Esophagus muscularis mucosa (tissue), 4 donors: ENCODE data around the gene LYZL4. TPM values are rescaled to one million over a fixed set of nuclear protein-coding genes. Genes with fewer than 3 reads are reported as not detected.

ENCODE experiments used
- DNase-seq: peaks from one replicate; pipeline ENCODE4 v3.0.0-alpha.2; 2017; ENCODE audit errors: extremely low spot score
- H3K27ac ChIP-seq, 4 donors: fragments of 200-600 bp; sonication (generic); replicated peaks in 1 of 4; 1 replicate in 3 of 4; 2 replicates in 1 of 4; pipeline ENCODE4 v1.5.1; 2016 to 2019; ENCODE audit warnings: mild to moderate bottlenecking in 1 of 4
- H3K27me3 ChIP-seq, 4 donors: fragments of 200-600 bp; sonication (generic); one replicate each; pipeline versions ENCODE4 v1.5.1 to v1.6.0; 2016 to 2019
- H3K36me3 ChIP-seq, 4 donors: fragments of 200-600 bp; sonication (generic); one replicate each; pipeline ENCODE4 v1.5.1; 2016 to 2019
- H3K4me1 ChIP-seq, 4 donors: fragments of 200-600 bp; sonication (generic); one replicate each; pipeline ENCODE4 v1.5.1; 2016 to 2019
- H3K4me3 ChIP-seq, 4 donors: fragments of 200-600 bp; sonication (generic); 1 replicate in 2 of 4; 2 replicates in 2 of 4; pipeline ENCODE4 v1.5.1; 2016 to 2019; ENCODE audit warnings: mild to moderate bottlenecking in 4 of 4, moderate library complexity in 1 of 4
- H3K9me3 ChIP-seq, 4 donors: fragments of 200-600 bp; sonication (generic); 1 replicate in 3 of 4; 2 replicates in 1 of 4; pipeline ENCODE4 v1.5.1; 2016 to 2019
- EP300 ChIP-seq: sonication (generic); formaldehyde crosslinking; IDR thresholded peaks from one replicate; pipeline ENCODE4 v1.6.1; 2017; ENCODE audit warnings: antibody characterized with exemption
- POLR2A ChIP-seq: fragments of 450-650 bp; IDR thresholded peaks from one replicate; pipeline ENCODE4 v1.6.1; 2017; ENCODE audit warnings: antibody characterized with exemption, moderate library complexity, mild to moderate bottlenecking, low read depth
- POLR2AphosphoS5 ChIP-seq, 2 donors: sonication (generic); formaldehyde crosslinking; IDR thresholded peaks; one replicate each; pipeline ENCODE4 v1.6.1; 2017; ENCODE audit warnings: antibody characterized with exemption in 2 of 2
- WGBS: methylation state at CpG from one replicate; pipeline ENCODE4 v1.1.5; 2018; 5-methylcytosine and 5-hydroxymethylcytosine counted together
- intact Hi-C: fragments of 100-400 bp; cut with DNase I; formaldehyde crosslinking; loops from one replicate; pipeline ENCODE4 v1.15.1; 2023
- total RNA-seq, 4 donors: library from RNA; depleted of rRNA; stranded (reverse); fragments of >200 nt; gene quantifications; one replicate each; pipeline versions ENCODE4 v1.1.0 to v1.2.1, GENCODE V29; 2016
- TF ChIP-seq, protein P1 (sequence below), 3 experiments: fragments of 200-600 bp in 2 of 3; fragments of 450-650 bp in 1 of 3; sonication (generic) in 2 of 3; IDR thresholded peaks; one replicate each; pipeline ENCODE4 v1.5.1; 2017 to 2019; ENCODE audit warnings: antibody characterized with exemption in 3 of 3, mild to moderate bottlenecking in 2 of 3, moderate library complexity in 1 of 3

Gene LYZL4
- total RNA-seq, 4 donors from 2014 or later: not detected

DNA sequence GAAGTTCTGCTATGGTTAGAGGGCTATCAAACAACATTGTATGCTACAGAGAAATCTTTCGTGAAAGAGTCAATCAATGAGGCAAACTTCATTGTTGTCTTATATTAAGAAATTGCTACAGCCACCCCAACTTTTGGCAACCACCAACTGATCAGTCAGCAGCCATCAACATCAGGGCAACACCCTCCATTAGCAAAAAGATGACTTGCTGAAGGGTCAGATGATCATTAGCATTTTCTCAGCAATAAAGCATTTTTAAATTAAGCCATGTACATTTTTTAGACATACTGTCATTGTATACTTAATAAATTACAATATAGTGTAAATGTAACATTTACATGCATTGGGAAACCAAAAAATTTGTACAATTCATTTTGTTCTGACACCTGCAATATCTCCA is 53.1 kb downstream of the LYZL4 start:
- WGBS: 94% methylated on average over 1 of the region's 1 CpG
- H3K27ac ChIP-seq: no peak overlapping the region
- H3K9me3 ChIP-seq: peaks cover 0 to 3% (median 0%) of the 10 kb centered on the region in 4 donors
- H3K4me3 ChIP-seq: no peak overlapping the region
- no peaks in the 10 kb centered on the region for H3K27me3 ChIP-seq
- no peaks in the 10 kb centered on the region for H3K36me3 ChIP-seq
- H3K4me1 ChIP-seq: no peaks in the 10 kb centered on the region
- TF ChIP-seq POLR2A (no peak), POLR2AphosphoS5 (IDR thresholded peaks at IDR 0.05) (no peak), EP300 (no peak)
- TF ChIP-seq, protein P1, sequence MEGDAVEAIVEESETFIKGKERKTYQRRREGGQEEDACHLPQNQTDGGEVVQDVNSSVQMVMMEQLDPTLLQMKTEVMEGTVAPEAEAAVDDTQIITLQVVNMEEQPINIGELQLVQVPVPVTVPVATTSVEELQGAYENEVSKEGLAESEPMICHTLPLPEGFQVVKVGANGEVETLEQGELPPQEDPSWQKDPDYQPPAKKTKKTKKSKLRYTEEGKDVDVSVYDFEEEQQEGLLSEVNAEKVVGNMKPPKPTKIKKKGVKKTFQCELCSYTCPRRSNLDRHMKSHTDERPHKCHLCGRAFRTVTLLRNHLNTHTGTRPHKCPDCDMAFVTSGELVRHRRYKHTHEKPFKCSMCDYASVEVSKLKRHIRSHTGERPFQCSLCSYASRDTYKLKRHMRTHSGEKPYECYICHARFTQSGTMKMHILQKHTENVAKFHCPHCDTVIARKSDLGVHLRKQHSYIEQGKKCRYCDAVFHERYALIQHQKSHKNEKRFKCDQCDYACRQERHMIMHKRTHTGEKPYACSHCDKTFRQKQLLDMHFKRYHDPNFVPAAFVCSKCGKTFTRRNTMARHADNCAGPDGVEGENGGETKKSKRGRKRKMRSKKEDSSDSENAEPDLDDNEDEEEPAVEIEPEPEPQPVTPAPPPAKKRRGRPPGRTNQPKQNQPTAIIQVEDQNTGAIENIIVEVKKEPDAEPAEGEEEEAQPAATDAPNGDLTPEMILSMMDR (IDR thresholded peaks at IDR 0.05): no peak
- intact Hi-C loops: no loop called here
- DNase-seq: no peak

- H3K4me1 ChIP-seq: no peaks in the 10 kb centered on the region
- intact Hi-C loops: no loop called here
- no peaks in the 10 kb centered on the region for H3K36me3 ChIP-seq
- no peak overlapping the region for H3K4me3 ChIP-seq
- H3K27me3 ChIP-seq: no peaks in the 10 kb centered on the region
- no peak overlapping the region for H3K27ac ChIP-seq
- DNase-seq: no peak
- no peak for TF ChIP-seq EP300
- no peak for TF ChIP-seq POLR2A
- TF ChIP-seq, protein P1 (IDR thresholded peaks at IDR 0.05): no peak
- TF ChIP-seq POLR2AphosphoS5 (IDR thresholded peaks at IDR 0.05): no peak
- H3K9me3 ChIP-seq: peaks cover 0 to 3% (median 0%) of the 10 kb centered on the region in 4 donors
These were observed 54.8 kb downstream of the LYZL4 start for GRCh38 chr3:42355612-42356011.

- intact Hi-C loops: no loop called here
- DNase-seq: no peak
- no peaks in the 10 kb centered on the region for H3K4me1 ChIP-seq
- H3K4me3 ChIP-seq: no peak overlapping the region
- no peak overlapping the region for H3K27ac ChIP-seq
- no peaks in the 10 kb centered on the region for H3K36me3 ChIP-seq
- H3K27me3 ChIP-seq: no peaks in the 10 kb centered on the region
- peaks cover 0 to 3% (median 0%) of the 10 kb centered on the region in 4 donors for H3K9me3 ChIP-seq
- TF ChIP-seq, protein P1 (IDR thresholded peaks at IDR 0.05): no peak
- TF ChIP-seq EP300: no peak
- TF ChIP-seq POLR2AphosphoS5 (IDR thresholded peaks at IDR 0.05): no peak
- TF ChIP-seq POLR2A: no peak
These were observed 56.8 kb downstream of the LYZL4 start for GRCh38 chr3:42353631-42354030.

GRCh38 chr3:42351207-42351606 is 59.2 kb downstream of the LYZL4 start:
- no peaks in the 10 kb centered on the region for H3K36me3 ChIP-seq
- no peaks in the 10 kb centered on the region for H3K27me3 ChIP-seq
- TF ChIP-seq EP300 (no peak), POLR2AphosphoS5 (IDR thresholded peaks at IDR 0.05) (no peak), POLR2A (no peak)
- TF ChIP-seq, protein P1 (IDR thresholded peaks at IDR 0.05): no peak
- no peak overlapping the region for H3K27ac ChIP-seq
- WGBS: 13% methylated on average over 2 of the region's 2 CpGs
- H3K4me1 ChIP-seq: no peaks in the 10 kb centered on the region
- H3K4me3 ChIP-seq: no peak overlapping the region
- intact Hi-C loops: no loop called here
- no peak for DNase-seq
- peaks cover 0 to 3% (median 0%) of the 10 kb centered on the region in 4 donors for H3K9me3 ChIP-seq

GRCh38 chr3:42349765-42350594 is 60.4 kb downstream of the LYZL4 start:
- intact Hi-C loops: no loop called here
- 82% methylated on average over 7 of the region's 7 CpGs for WGBS
- TF ChIP-seq, protein P1 (IDR thresholded peaks at IDR 0.05): no peak
- TF ChIP-seq EP300 (no peak), POLR2AphosphoS5 (IDR thresholded peaks at IDR 0.05) (no peak), POLR2A (no peak)
- Histone ChIP-seq H3K4me3 (no peak overlapping the region), H3K27ac (no peak overlapping the region), H3K4me1 (no peaks in the 10 kb centered on the region), H3K36me3 (no peaks in the 10 kb centered on the region), H3K9me3 (no peaks in the 10 kb centered on the region), H3K27me3 (no peaks in the 10 kb centered on the region)
- DNase-seq: no peak
